GM18505 (cell line): ENCODE measurements around the gene SLC8A3.

ENCODE experiments used
- ATAC-seq: cut with Tn5 transposase; IDR thresholded peaks from one replicate; pipeline ENCODE4 v1.9.1; 2021; ENCODE audit not compliant: unreplicated experiment
- POLR2A ChIP-seq: IDR thresholded peaks from 4 replicates; pipeline ENCODE4 v1.6.1; 2011; ENCODE audit warnings: borderline replicate concordance; ENCODE audit not compliant: insufficient read depth, insufficient read length; ENCODE audit errors: extremely low read depth

The SLC8A3 gene

GRCh38 chr14:70156592-70156991 is 32.2 kb downstream of the SLC8A3 start:
- TF ChIP-seq POLR2A, result no peak

GRCh38 chr14:70152704-70153103 is 36.0 kb downstream of the SLC8A3 start:
- ATAC-seq, result no peak
- no peak for TF ChIP-seq POLR2A

More at GRCh38 chr14:70156592-70156991, 32.2 kb downstream of the SLC8A3 start:
- ATAC-seq, result no peak

GRCh38 chr14:70152081-70152480 is 36.7 kb downstream of the SLC8A3 start:
- TF ChIP-seq POLR2A, result no peak
- ATAC-seq, result no peak

GRCh38 chr14:70149596-70150165 is 39.1 kb downstream of the SLC8A3 start:
- no peak for ATAC-seq
- TF ChIP-seq POLR2A, result no peak

GRCh38 chr14:70148911-70149595 is 39.7 kb downstream of the SLC8A3 start:
- TF ChIP-seq POLR2A, result no peak
- ATAC-seq, result no peak

GRCh38 chr14:70148351-70148750 is 40.4 kb downstream of the SLC8A3 start:
- TF ChIP-seq POLR2A, result no peak

GRCh38 chr14:70144046-70144445 is 44.7 kb downstream of the SLC8A3 start:
- no peak for TF ChIP-seq POLR2A
- no peak for ATAC-seq

More at GRCh38 chr14:70148351-70148750, 40.4 kb downstream of the SLC8A3 start:
- no peak for ATAC-seq

GRCh38 chr14:70143306-70143705 is 45.4 kb downstream of the SLC8A3 start:
- ATAC-seq, result no peak
- TF ChIP-seq POLR2A, result no peak

- ATAC-seq, result no peak
- no peak for TF ChIP-seq POLR2A
Measured at GRCh38 chr14:70140614-70141013, 48.1 kb downstream of the SLC8A3 start.

- ATAC-seq, result peak; percentile 74
- TF ChIP-seq POLR2A, result no peak
Measured at GRCh38 chr14:70139384-70139783, 49.4 kb downstream of the SLC8A3 start.

- TF ChIP-seq POLR2A, result no peak
- no peak for ATAC-seq
Measured at GRCh38 chr14:70137788-70138187, 51.0 kb downstream of the SLC8A3 start.

- ATAC-seq, result no peak
- no peak for TF ChIP-seq POLR2A
Measured at GRCh38 chr14:70133461-70133860, 55.3 kb downstream of the SLC8A3 start.

- ATAC-seq, result no peak
- no peak for TF ChIP-seq POLR2A
Measured at GRCh38 chr14:70130482-70130881, 58.3 kb downstream of the SLC8A3 start.

- no peak for TF ChIP-seq POLR2A
- no peak for ATAC-seq
Measured at GRCh38 chr14:70127186-70127585, 61.6 kb downstream of the SLC8A3 start.
